Motor neuron (in vitro differentiated cells): ENCODE results near the gene FKRP. TPM values are rescaled to one million over a fixed set of nuclear protein-coding genes. Genes with fewer than 3 reads are reported as not detected.
"Not testable (repeated sequence)": the region's sequence is repeated elsewhere in the genome, so short reads cannot be mapped to it uniquely, and the experiment has no call there.

Source experiments
- ATAC-seq, 8 experiments: fragments of 200-7000 bp; cut with Tn5 transposase; replicated peaks in 6 of 8; 2 replicates each; pipeline ENCODE4 v1.8.0; 2021; ENCODE audit warnings: mild to moderate bottlenecking in 8 of 8, moderate library complexity in 8 of 8
- H3K27ac ChIP-seq, 2 donors: fragments of 250-450 bp; sonication (Bioruptor Pico); 2 replicates each; pipeline ENCODE4 v1.9.0; 2021; ENCODE audit warnings: antibody characterized with exemption in 2 of 2, mild to moderate bottlenecking in 2 of 2, moderate library complexity in 1 of 2
- H3K4me1 ChIP-seq, 2 donors: fragments of 250-450 bp; sonication (Bioruptor Pico); replicated peaks in 1 of 2; 2 replicates each; pipeline ENCODE4 v1.6.1; 2021; ENCODE audit warnings: antibody characterized with exemption in 2 of 2, mild to moderate bottlenecking in 2 of 2, moderate library complexity in 1 of 2
- H3K4me3 ChIP-seq, 5 donors: fragments of 250-450 bp; sonication (Bioruptor Pico); 2 replicates each; pipeline ENCODE4 v1.9.0; 2021; ENCODE audit warnings: antibody characterized with exemption in 5 of 5, mild to moderate bottlenecking in 5 of 5, moderate library complexity in 4 of 5
- WGBS, 10 experiments: fragments of 450-650 bp; shearing (Covaris generic); methylation state at CpG; one replicate each; pipeline ENCODE4 v1.0.0; 2022; 5-methylcytosine and 5-hydroxymethylcytosine counted together
- in situ Hi-C, 9 experiments: fragments of 400-800 bp; cut with MboI; loops; one replicate each; pipeline ENCODE4 v1.15.0; 2021; ENCODE audit warnings: low sequenced_read_pairs in 9 of 9, low pct_unique_long_range_greater_than_20kb in 2 of 9; ENCODE audit not compliant: unreplicated experiment in 9 of 9
- total RNA-seq, 8 experiments: library from RNA; unstranded; fragments of 300-600 nt; gene quantifications; 2 replicates each; pipeline versions ENCODE4 v1.2.3 to v1.2.4, GENCODE V29; 2022

The FKRP gene
- total RNA-seq, 8 experiments from 2014 or later, result 10.7 to 32.8 (median 19.1) TPM

DNA sequence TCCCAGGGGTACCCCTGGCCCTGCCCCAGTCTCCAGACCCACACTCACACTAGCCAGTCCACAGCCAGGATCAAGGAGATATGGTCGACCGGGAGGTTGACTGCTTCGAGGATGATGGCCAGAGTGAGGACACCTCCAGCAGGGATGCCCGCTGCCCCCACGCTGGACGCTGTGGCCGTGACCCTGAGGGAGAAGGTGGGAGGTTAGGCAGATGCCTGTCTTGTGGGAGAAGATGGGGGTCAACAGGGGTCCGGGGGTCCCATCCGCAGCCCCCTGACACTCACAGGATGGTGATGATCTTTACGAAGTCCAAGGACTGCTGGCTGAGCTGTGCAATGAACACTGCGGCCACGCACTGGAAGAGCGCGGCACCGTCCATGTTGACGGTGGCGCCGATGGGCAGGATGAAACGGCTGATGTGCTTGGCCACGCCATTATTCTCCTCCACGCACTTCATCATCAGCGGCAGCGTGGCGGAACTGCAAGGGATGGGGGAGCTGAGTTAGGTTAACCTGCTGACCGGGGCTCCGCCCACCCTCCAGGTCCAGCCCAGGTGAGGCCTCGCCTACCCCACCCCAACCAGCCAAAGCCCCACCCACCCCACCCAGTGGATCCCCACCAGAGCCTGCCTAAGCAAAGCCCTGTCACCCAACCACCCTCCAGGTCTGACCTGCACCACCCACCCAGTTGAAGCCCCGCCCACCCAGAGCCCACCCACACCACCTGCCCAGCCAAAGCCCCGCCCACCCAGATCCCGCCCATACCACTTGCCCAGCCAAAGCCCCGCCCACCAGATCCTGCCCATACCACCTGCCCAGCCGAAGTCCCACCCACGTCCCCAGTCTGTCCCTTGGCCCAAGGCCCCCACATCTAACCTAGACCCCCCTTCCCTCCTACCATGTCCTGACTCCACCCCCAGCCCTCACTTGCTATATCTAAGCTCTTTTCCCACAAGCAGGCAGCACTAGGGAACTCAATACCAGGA is 31.4 kb downstream of the FKRP start:
- 92 to 94% methylated on average over 6 to 8 of the region's 33 CpGs; no CpG with 5 or more reads in 8 of the 10 experiments for WGBS, 10 experiments
- Histone ChIP-seq H3K27ac (no peak overlapping the region), H3K4me1 (no peaks in the 10 kb centered on the region), H3K4me3 (no peak overlapping the region)
- peak in 5 of 8 experiments; percentile 11 to 34 (median 22) for ATAC-seq
- in situ Hi-C loops, result no loop called here

DNA sequence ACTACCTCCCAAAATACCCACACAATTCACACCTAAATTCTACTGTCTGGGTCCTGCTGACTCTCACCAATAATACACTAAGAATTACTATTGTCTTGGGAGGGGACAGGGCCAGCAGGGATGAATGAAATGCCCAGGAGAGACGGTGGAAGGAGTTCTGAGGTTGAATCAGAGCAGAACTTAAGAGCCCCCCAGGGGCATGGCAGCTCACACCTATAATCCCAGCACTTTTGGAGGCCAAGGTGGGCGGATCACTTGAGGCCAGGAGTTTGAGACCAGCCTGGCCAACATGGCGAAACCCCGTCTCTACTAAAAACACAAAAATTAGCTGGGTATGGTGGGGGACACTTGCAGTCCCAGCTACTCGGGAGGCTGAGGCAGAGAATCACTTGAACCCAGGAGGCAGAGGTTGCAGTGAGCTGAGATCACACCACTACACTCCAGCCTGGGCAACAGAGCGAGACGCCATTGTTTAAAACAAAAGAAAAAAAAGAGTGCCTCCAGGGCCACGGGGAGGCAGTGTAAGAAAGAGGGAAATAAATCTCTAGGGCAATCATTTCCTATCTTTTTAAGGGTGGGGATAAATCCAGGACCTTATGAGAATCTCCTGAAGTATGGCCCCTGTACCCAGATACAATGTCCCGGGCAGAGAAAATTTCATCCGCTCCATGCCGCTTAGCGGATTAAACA is 32.2 kb downstream of the FKRP start:
- H3K4me1 ChIP-seq, H3K27ac ChIP-seq, ATAC-seq, H3K4me3 ChIP-seq, in situ Hi-C loops: not testable (repeated sequence)
- WGBS, 10 experiments, result 80 to 100% (median 91%) methylated on average over 1 to 9 of the region's 12 CpGs; no CpG with 5 or more reads in 2 of the 10 experiments

DNA sequence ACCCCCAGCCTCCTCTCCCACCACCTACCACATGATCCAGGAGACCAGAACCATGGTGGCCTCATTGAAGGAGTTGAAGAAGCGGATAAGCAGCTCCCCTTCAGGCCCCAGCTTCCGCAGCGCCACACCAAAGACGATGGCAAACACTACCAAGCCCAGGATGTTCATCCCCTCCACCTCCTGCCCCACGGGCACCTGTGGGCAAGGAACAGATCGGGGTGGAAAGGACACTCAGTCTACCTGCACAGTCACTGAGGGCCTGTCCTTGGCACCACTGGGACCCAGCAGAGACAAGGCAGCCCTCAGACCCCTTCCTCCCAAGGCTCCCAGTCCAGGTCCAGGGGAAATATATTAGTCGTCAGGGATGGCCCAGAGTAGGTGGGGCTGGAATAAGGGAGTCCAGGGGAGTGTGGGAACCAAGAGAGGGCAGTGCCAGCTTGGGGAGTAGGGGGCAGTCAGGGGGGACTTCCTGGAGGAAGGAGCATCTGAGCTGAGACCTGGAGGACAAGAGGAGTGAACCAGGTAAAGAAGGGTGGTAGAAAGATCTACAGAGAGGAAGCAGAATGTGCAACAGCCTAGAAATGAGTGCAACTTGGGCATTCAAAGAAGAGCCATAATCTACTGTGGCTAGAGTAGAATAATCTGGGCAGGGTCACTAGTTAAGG is 36.6 kb downstream of the FKRP start:
- in situ Hi-C loops, result no loop called here
- whole genome bisulfite sequencing, 10 experiments, result 100% methylated on average over 1 of the region's 7 CpGs; no CpG with 5 or more reads in 9 of the 10 experiments
- Histone ChIP-seq H3K4me3 (no peak overlapping the region), H3K27ac (peak overlapping the region in 1 of 2 donors; percentile 95), H3K4me1 (peaks cover 24 to 29% of the 10 kb centered on the region in 2 donors)
- ATAC-seq, result no peak

DNA sequence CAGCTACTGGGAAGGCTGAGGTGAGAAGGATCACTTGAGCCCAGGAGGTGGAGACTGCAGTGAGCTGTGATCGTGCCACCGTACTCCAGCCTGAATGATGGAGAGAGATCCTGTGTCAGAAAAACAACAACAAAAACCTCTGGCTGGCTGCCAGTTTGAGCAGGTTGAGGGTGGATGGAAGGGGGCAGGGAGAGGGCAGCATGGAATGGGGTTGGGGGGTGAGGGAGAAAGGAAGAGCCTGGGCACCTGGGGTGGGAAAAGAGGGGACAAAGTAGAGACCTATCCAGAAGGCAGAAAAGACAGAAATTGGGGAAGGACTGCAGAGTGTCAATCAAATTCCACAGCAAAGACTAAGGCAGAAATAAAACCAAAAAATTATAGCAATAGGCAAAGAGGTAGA is 37.8 kb downstream of the FKRP start:
- H3K27ac ChIP-seq, result peak overlapping the region; percentile 92 to 95
- H3K4me1 ChIP-seq, result peaks cover 24 to 29% of the 10 kb centered on the region in 2 donors
- WGBS, 10 experiments, result 25 to 90% (median 50%) methylated on average over 2 of the region's 2 CpGs; no CpG with 5 or more reads in 7 of the 10 experiments
- in situ Hi-C loops, result no loop called here
- peak overlapping the region; percentile 57 to 88 (median 73) for H3K4me3 ChIP-seq
- no peak for ATAC-seq

DNA sequence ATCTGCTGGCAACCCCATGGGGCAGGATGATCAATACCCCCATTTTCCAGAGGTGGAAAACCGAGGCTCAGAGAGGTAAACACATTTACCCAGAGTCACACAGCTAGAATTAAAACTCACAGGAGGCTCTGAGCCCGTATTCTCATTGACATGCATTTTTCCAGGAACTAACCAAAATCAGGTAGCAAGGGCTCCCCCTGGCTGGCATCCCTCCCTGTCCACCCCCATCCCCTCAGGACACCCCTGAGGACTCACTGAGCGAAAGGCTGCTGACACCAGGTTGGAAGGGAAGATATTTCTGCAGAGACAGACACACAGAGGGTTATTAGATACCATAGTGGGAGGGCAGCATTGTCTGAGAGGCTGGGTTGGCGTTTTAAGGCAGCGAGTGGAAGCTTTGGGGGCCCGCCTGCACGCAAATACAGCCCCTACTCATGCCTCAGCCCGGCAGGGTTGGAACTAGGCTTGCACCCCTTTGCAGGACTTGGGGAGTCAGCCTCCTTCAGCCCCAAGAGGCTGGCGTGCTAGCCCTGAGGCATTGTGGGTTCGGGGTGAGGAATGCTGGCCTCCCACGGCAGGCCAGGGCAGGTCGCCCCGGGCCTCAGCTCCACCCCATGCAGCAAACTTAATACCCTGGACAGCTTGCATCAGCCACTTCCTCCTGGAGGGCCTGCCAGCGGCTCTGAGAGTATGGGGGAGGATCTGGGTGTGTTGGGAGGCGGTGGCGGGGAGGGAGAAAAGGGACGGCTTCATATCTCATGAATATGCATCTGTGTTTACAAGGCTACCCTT is 38.6 kb downstream of the FKRP start:
- H3K27ac ChIP-seq, result peak overlapping the region; percentile 92 to 95
- H3K4me1 ChIP-seq, result peaks cover 24 to 32% of the 10 kb centered on the region in 2 donors
- H3K4me3 ChIP-seq, result peak overlapping the region; percentile 57 to 88 (median 73)
- in situ Hi-C loops, result no loop called here
- 20% methylated on average over 1 of the region's 17 CpGs; no CpG with 5 or more reads in 9 of the 10 experiments for WGBS, 10 experiments
- ATAC-seq, result peak; percentile 31 to 75 (median 60)

DNA sequence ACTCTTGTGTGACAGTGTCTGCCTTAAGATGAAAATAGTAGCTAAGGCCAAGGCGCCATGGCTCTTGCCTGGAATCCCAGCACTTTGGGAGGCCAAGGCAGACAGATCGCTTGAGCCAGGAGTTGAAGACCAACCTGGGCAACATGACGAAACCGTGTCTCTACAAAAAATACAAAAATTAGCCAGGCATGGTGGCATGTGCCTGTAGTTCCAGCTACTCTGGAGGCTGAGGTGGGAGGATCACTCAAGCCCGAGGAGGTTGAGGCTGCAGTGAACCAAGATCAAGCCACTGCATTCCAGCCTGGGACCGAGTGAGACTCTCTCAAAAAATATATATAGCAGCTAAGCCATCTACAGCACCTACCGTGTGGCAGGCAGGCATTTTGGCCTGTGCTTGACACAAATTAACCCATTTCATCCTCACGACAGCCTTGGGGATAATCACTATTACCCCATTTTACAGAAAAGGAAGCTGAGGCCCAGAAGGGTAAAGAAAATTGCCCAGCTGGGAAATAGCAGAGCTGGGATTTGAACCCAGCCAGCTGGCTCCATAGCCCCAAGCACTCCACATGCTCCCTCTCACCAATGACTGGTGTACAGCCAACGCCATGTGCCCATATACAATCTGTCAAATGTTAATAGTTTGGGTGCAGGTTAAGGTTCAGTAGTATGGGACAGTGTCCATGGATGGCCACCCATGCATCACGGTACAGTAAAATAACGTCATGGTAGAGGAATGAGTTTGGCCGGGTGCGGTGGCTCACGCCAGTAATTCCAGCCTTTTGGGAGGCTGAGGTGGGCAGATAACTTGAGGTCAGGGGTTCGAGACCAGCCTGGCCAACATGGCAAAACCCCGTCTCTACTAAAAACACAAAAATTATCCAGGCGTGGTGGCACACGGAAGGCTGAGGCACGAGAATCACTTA is 39.5 kb downstream of the FKRP start:
- H3K27ac ChIP-seq, result peak overlapping the region; percentile 92 to 95
- in situ Hi-C loops, result no loop called here

DNA sequence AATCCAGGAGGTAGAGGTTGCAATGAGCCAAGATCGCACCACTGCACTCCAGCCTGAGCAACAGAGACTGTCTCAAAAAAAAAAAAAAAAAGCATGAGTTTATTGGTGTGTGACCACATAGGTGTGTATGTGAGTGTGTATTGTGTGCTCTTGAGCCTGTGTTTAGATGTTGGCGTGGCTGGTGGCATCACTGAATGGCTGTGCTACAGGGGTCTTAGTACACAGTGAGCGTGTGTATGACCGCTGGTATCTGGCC is 40.1 kb downstream of the FKRP start:
- peak overlapping the region; percentile 92 to 95 for H3K27ac ChIP-seq
- H3K4me3 ChIP-seq, result peak overlapping the region; percentile 57 to 88 (median 73)
- in situ Hi-C loops, result no loop called here
- no peak for ATAC-seq
- peaks cover 24 to 32% of the 10 kb centered on the region in 2 donors for H3K4me1 ChIP-seq
- WGBS, 10 experiments, result 0 to 18% (median 13%) methylated on average over 1 to 4 of the region's 4 CpGs; no CpG with 5 or more reads in 7 of the 10 experiments

More for the DNA sequence above, 39.5 kb downstream of the FKRP start:
- Histone ChIP-seq H3K4me3 (peak overlapping the region; percentile 57 to 88 (median 73)), H3K4me1 (peaks cover 24 to 32% of the 10 kb centered on the region in 2 donors)
- no peak for ATAC-seq
- 0 to 80% (median 49%) methylated on average over 1 to 17 of the region's 19 CpGs; no CpG with 5 or more reads in 2 of the 10 experiments for WGBS, 10 experiments

DNA sequence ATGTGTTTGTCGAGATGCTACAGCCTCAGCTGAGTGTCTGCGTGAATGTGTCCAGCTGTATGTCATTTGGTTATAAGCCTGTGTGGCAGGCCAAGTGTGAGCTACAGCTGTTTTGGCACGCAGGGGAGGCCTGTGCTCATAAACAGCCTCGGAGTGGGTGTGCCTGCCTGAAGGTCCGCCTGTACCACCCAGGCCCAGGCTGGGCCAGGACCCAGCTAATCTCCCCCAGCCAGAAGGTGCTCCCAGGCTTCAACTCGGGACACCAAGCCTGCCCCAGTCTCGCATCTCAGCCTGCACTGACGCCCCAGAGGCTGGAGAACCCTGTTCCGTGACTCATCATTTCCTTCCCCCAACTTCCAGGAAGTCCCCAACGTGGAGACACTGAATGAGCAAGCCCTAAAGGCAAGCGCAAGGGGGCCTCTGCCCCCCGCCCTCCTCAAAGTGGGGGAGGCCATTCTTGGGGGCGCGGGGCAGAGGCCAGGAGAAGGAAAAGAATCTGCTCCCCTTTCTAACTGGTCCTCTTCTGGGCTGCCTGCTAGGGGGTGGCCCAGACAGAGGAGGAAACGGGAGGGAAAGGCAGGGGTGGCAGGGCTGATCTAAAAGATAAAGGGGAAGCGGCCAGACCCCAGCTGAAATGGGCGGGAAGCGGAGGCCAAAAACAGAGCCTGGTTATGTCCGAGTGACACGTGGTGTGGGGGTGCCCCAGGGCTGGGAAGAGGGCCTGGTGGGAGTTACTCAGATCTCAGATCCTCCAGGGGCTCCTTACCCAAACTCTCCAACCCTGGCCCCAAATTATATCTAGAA is 40.6 kb downstream of the FKRP start:
- H3K4me3 ChIP-seq, result peak overlapping the region; percentile 57 to 88 (median 73)
- WGBS, 10 experiments, result 0 to 4% (median 0%) methylated on average over 1 to 6 of the region's 20 CpGs; no CpG with 5 or more reads in 4 of the 10 experiments
- H3K4me1 ChIP-seq, result peaks cover 24 to 32% of the 10 kb centered on the region in 2 donors
- in situ Hi-C loops, result no loop called here
- peak; percentile 11 to 42 (median 22) for ATAC-seq
- H3K27ac ChIP-seq, result peak overlapping the region; percentile 92 to 95

DNA sequence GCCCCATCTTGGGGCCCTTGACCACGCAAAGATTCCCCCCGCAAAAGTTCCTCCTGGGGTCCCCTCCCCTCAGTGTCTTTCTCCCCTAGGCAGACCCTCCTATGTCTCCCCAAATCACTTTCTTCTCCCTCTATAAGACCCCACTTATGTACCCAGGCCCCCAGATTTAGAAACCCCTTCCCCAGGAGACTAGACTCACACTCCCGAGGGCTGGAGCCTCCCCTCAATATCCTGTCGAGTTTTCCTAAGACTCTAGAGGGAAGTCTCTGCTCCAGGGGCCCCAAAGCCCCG is 41.1 kb downstream of the FKRP start:
- peak overlapping the region; percentile 92 to 95 for H3K27ac ChIP-seq
- H3K4me3 ChIP-seq, result peak overlapping the region; percentile 57 to 88 (median 73)
- no CpG with 5 or more reads among the region's 5 CpGs for WGBS, 10 experiments
- in situ Hi-C loops, result no loop called here
- peaks cover 24 to 32% of the 10 kb centered on the region in 2 donors for H3K4me1 ChIP-seq
- no peak for ATAC-seq

DNA sequence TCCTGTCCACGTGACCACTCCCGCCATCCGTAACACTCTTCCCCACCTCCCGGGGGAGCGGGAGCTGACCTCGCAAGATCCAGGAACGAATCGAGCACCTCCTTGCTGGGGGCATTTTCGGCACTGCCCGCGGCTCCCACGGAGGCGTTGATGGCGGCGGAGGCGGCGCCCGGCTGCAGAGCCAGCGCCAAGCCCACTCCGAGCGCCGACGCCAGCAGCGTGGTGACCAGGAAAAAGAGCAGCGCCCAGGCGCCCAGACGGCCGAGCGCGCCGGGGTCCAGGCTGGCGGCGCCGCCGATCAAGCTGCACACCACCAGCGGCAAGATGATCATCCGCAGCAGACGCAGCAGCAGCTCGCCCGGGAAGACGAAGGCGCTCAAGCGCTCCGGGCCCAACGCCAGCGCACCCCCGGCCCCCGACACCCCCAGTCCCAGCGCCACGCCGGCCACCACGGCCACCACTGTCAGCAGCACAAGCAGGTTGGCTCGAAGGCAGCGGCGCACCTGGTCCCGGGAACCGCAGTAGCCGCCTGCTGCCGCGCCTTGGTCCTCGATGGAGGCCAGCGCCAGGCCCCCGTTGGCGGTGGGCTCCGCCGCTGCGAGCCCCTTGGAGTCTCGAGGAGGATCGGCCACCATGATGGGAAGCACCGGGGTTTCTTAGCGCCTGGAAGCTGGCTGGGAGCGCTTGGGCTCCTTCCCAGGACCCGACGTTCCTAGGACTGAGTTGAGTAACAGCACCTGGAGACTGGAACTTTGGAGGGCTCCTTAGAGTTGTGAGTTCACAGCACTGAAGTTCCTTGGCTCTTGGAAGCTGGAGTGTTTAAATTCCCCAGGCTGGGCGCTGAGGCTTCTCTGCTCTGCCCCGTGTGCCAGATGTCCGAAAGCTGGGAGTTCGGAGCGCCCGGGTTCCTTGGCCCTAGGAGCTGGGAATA is 41.7 kb downstream of the FKRP start:
- peaks cover 24 to 31% of the 10 kb centered on the region in 2 donors for H3K4me1 ChIP-seq
- H3K4me3 ChIP-seq, result peak overlapping the region; percentile 57 to 88 (median 73)
- ATAC-seq, result peak; percentile 3 to 18 (median 10)
- H3K27ac ChIP-seq, result peak overlapping the region; percentile 92 to 95
- in situ Hi-C loops, result no loop called here
- 0 to 10% (median 0%) methylated on average over 2 to 8 of the region's 80 CpGs; no CpG with 5 or more reads in 6 of the 10 experiments for WGBS, 10 experiments
